Lower leg skin (tissue), 3 donors: Measurements from ENCODE around the gene LETM1.

ENCODE experiments used
- CTCF ChIP-seq, 3 donors: fragments of 450-650 bp; IDR thresholded peaks; one replicate each; pipeline ENCODE4 v1.5.1; 2016; ENCODE audit warnings: antibody characterized with exemption in 3 of 3, mild to moderate bottlenecking in 3 of 3, moderate library complexity in 2 of 3
- POLR2A ChIP-seq, 2 donors: fragments of 450-650 bp; IDR thresholded peaks; one replicate each; pipeline ENCODE4 v1.6.1; 2016 to 2017; ENCODE audit warnings: antibody characterized with exemption in 2 of 2, mild to moderate bottlenecking in 1 of 2, moderate library complexity in 1 of 2

GRCh38 chr4:1873291-1873690, 17.3 kb upstream of the LETM1 start:
- TF ChIP-seq POLR2A (IDR thresholded peaks at IDR 0.05) (no peak), CTCF (IDR thresholded peaks at IDR 0.05) (no peak)
